Panc1 (cell line): ENCODE results near the gene MIEN1. TPM values are rescaled to one million over a fixed set of nuclear protein-coding genes. Genes with fewer than 3 reads are reported as not detected.

Experiments used
- ATAC-seq: fragments of 200-7000 bp; cut with Tn5 transposase; 2 replicates; pipeline ENCODE4 v1.9.1; 2020; ENCODE audit warnings: mild to moderate bottlenecking, moderate library complexity
- BruUV-seq: library from RNA; stranded (reverse); fragments of 400-500 nt; replicated peaks from 2 replicates; lab custom pipeline; 2021; lab: Mats Ljungman, UMichigan
- CTCF ChIA-PET: fragments of 300-600 bp; sonication (Branson Sonifier 250); formaldehyde crosslinking; loops from one replicate; lab custom pipeline; 2022; ENCODE audit warnings: antibody characterized with exemption; lab: Charles Lee
- POLR2A ChIA-PET: fragments of 300-600 bp; sonication (Branson Sonifier 250); formaldehyde crosslinking; loops from one replicate; lab custom pipeline; 2022; ENCODE audit warnings: antibody characterized with exemption; lab: Charles Lee
- DNase-seq: peaks from one replicate; pipeline ENCODE4 v3.0.0-alpha.2; 2010; ENCODE audit warnings: low read depth, low spot score
- H3K27ac ChIP-seq: 2 replicates; pipeline ENCODE4 v1.5.1; 2011; ENCODE audit warnings: mild to moderate bottlenecking, low read length, inconsistent platforms
- H3K27me3 ChIP-seq: fragments of 200-500 bp; sonication (Bioruptor generic); 2 replicates; pipeline ENCODE4 v1.6.0; 2014; ENCODE audit warnings: low read length, inconsistent platforms; ENCODE audit not compliant: control insufficient read depth, insufficient read depth
- H3K36me3 ChIP-seq: fragments of 200-500 bp; sonication (Bioruptor generic); 2 replicates; pipeline ENCODE4 v1.5.1; 2014; ENCODE audit warnings: inconsistent platforms, mild to moderate bottlenecking, low read length, moderate library complexity; ENCODE audit not compliant: control insufficient read depth, insufficient read depth
- H3K4me1 ChIP-seq: 2 replicates; pipeline ENCODE4 v1.5.1; 2011; ENCODE audit warnings: inconsistent platforms, mild to moderate bottlenecking, low read length, moderate library complexity; ENCODE audit not compliant: control insufficient read depth, insufficient read depth
- H3K4me3 ChIP-seq, 2 experiments: 2 replicates each; pipeline ENCODE4 v1.5.1; 2011 to 2012; ENCODE audit warnings: low read depth in 2 of 2, low read length in 2 of 2, mild to moderate bottlenecking in 2 of 2, inconsistent platforms in 1 of 2, moderate library complexity in 1 of 2
- H3K9me3 ChIP-seq: fragments of 200-500 bp; sonication (Bioruptor generic); 2 replicates; pipeline ENCODE4 v1.5.1; 2014; ENCODE audit warnings: low read depth, mild to moderate bottlenecking, inconsistent platforms, low read length, moderate library complexity; ENCODE audit not compliant: control insufficient read depth, insufficient read depth
- CTCF ChIP-seq: fragments of 450-650 bp; IDR thresholded peaks from 2 replicates; pipeline ENCODE4 v1.5.1; 2017; ENCODE audit warnings: mild to moderate bottlenecking
- POLR2AphosphoS5 ChIP-seq: IDR thresholded peaks from 2 replicates; pipeline ENCODE4 v1.6.1; 2012; ENCODE audit warnings: mild to moderate bottlenecking, low read depth, low read length, moderate library complexity
- REST ChIP-seq, 2 experiments: IDR thresholded peaks; 2 replicates each; pipeline ENCODE4 v1.6.1; 2011 to 2012; ENCODE audit warnings: low read depth in 2 of 2, control low read depth in 1 of 2, low read length in 1 of 2, mild to moderate bottlenecking in 1 of 2, moderate library complexity in 1 of 2; ENCODE audit not compliant: insufficient read depth in 1 of 2
- SIN3A ChIP-seq: IDR thresholded peaks from 2 replicates; pipeline ENCODE4 v1.6.1; 2012; ENCODE audit warnings: low read depth, mild to moderate bottlenecking, low read length, moderate library complexity, borderline replicate concordance; ENCODE audit not compliant: insufficient read depth
- TCF7L2 ChIP-seq: IDR thresholded peaks from 2 replicates; pipeline ENCODE4 v1.6.1; 2011; ENCODE audit warnings: mild to moderate bottlenecking, low read depth, low read length, inconsistent platforms
- in situ Hi-C: cut with HindIII; loops from 2 replicates; pipeline ENCODE4 v1.10.0; 2016; ENCODE audit warnings: low sequenced_read_pairs, low pct_unique_long_range_greater_than_20kb
- intact Hi-C: fragments of 100-400 bp; cut with micrococcal nuclease; formaldehyde crosslinking; loops from one replicate; pipeline ENCODE4 v1.10.0; 2022; ENCODE audit not compliant: unreplicated experiment
- total RNA-seq: library from RNA; stranded (reverse); gene quantifications from one replicate; pipeline ENCODE4 v1.2.1, GENCODE V29; 2021; ENCODE audit not compliant: unreplicated experiment

Gene MIEN1
- total RNA-seq, 1 experiment from 2014 or later, result 103 TPM

- POLR2A ChIA-PET, result no interaction called here
- in situ Hi-C loops, result no loop called here
- no TSS peak for BruUV-seq
- H3K4me3 ChIP-seq, result no peak overlapping the region
- H3K9me3 ChIP-seq, result no peaks in the 10 kb centered on the region
- H3K27ac ChIP-seq, result no peak overlapping the region
- CTCF ChIA-PET, result interaction anchor here (0.6 kb wide), 2 partner anchors 19 to 897 kb away, joined by 3 read pairs; no protein-coding TSS in a partner anchor
- DNase-seq (no peak), ATAC-seq (no peak)
- H3K27me3 ChIP-seq, result no peaks in the 10 kb centered on the region
- H3K4me1 ChIP-seq, result peaks cover 32% of the 10 kb centered on the region
- intact Hi-C loops, result no loop called here
- no peaks in the 10 kb centered on the region; the same call in 1 of the 2 replicates for H3K36me3 ChIP-seq
- no peak for TF ChIP-seq SIN3A
- no peak for TF ChIP-seq TCF7L2
- TF ChIP-seq REST (IDR thresholded peaks at IDR 0.05; ENCODE audit: insufficient read depth in 1 of 2, low read depth in 2 of 2, low read length in 1 of 2), result no peak
- TF ChIP-seq CTCF, result no peak
- TF ChIP-seq POLR2AphosphoS5, result no peak
Observed at GRCh38 chr17:39736319-39737165, 6.2 kb upstream of the MIEN1 start.

- H3K36me3 ChIP-seq, result no peaks in the 10 kb centered on the region; the same call in 1 of the 2 replicates
- ATAC-seq (no peak), DNase-seq (no peak)
- H3K4me1 ChIP-seq, result peaks cover 27% of the 10 kb centered on the region
- no peaks in the 10 kb centered on the region for H3K9me3 ChIP-seq
- in situ Hi-C loops (no loop called here), intact Hi-C loops (no loop called here)
- no TSS peak for BruUV-seq
- POLR2A ChIA-PET, result no interaction called here
- no peak overlapping the region for H3K4me3 ChIP-seq
- no peak overlapping the region for H3K27ac ChIP-seq
- CTCF ChIA-PET, result no interaction called here
- no peaks in the 10 kb centered on the region for H3K27me3 ChIP-seq
- TF ChIP-seq POLR2AphosphoS5 (no peak), SIN3A (no peak)
Observed at GRCh38 chr17:39735882-39736281, 5.5 kb upstream of the MIEN1 start.

- in situ Hi-C loops, result no loop called here
- Histone ChIP-seq H3K27me3 (no peaks in the 10 kb centered on the region), H3K36me3 (no peaks in the 10 kb centered on the region), H3K4me3 (no peak overlapping the region), H3K9me3 (no peaks in the 10 kb centered on the region), H3K4me1 (0 out of 2 replicates have a peak, but pooled peaks cover 5% of the 10 kb centered on the region), H3K27ac (no peak overlapping the region)
- BruUV-seq, result no TSS peak
- no peak for ATAC-seq
- no peak for TF ChIP-seq POLR2AphosphoS5
- no peak for TF ChIP-seq CTCF
- no peak for TF ChIP-seq REST (IDR thresholded peaks at IDR 0.05; ENCODE audit: insufficient read depth in 1 of 2, low read depth in 2 of 2, low read length in 1 of 2)
- TF ChIP-seq TCF7L2, result no peak
- no peak for TF ChIP-seq SIN3A
- no peak for DNase-seq
- POLR2A ChIA-PET, result no interaction called here
- intact Hi-C loops, result no loop called here
- CTCF ChIA-PET, result no interaction called here
Observed at GRCh38 chr17:39732586-39732985, 2.3 kb upstream of the MIEN1 start.
